Stimulated activated CD8-positive, alpha-beta memory T cell treated with anti-CD3 and anti-CD28 coated beads, Interleukin-4, amount 100 ng/mL, for 4 hours (primary cell): ENCODE data around the gene OR9A2.

Experiments
- DNase-seq, 2 donors: peaks; one replicate each; pipeline ENCODE4 v3.0.0-alpha.2; 2020; ENCODE audit warnings: low read depth in 2 of 2, low spot score in 1 of 2

Gene OR9A2

GRCh38 chr7:143027032-143027431, at the start of gene OR9A2:
Gene OR9A2, minus strand, starts transcription at chr7:143027132. Its CDS starts 0 bp downstream, at chr7:143027132.
- DNase-seq: no peak

- DNase-seq: no peak
Observed at GRCh38 chr7:143074141-143074540, 47.2 kb upstream of the OR9A2 start.

- no peak for DNase-seq
Observed at GRCh38 chr7:143073556-143073955, 46.6 kb upstream of the OR9A2 start.

GRCh38 chr7:143069912-143070500, 43.1 kb upstream of the OR9A2 start:
- no peak for DNase-seq

- DNase-seq: no peak
Observed at GRCh38 chr7:143068446-143068845, 41.5 kb upstream of the OR9A2 start.

GRCh38 chr7:143063741-143064140, 36.8 kb upstream of the OR9A2 start:
- no peak for DNase-seq

GRCh38 chr7:143055754-143056153, 28.8 kb upstream of the OR9A2 start:
- no peak for DNase-seq

- no peak for DNase-seq
Observed at GRCh38 chr7:143054621-143055020, 27.7 kb upstream of the OR9A2 start.

- DNase-seq: no peak
Observed at GRCh38 chr7:143052041-143052440, 25.1 kb upstream of the OR9A2 start, which contains the start of gene OR6V1. Gene OR6V1, plus strand, starts transcription at chr7:143052341. Its CDS starts 0 bp downstream, at chr7:143052341.

- no peak for DNase-seq
Observed at GRCh38 chr7:143050931-143051330, 24.0 kb upstream of the OR9A2 start.

- no peak for DNase-seq
Observed at GRCh38 chr7:143049362-143049761, 22.4 kb upstream of the OR9A2 start.

- no peak for DNase-seq
Observed at GRCh38 chr7:143048827-143049226, 21.9 kb upstream of the OR9A2 start.

- DNase-seq: no peak
Observed at GRCh38 chr7:143047326-143047725, 20.4 kb upstream of the OR9A2 start.

GRCh38 chr7:143046426-143046851, 19.5 kb upstream of the OR9A2 start:
- DNase-seq: no peak

GRCh38 chr7:143043391-143043790, 16.5 kb upstream of the OR9A2 start:
- no peak for DNase-seq

GRCh38 chr7:143042790-143043271, 15.9 kb upstream of the OR9A2 start:
- DNase-seq: no peak

GRCh38 chr7:143042159-143042789, 15.3 kb upstream of the OR9A2 start:
- DNase-seq: no peak

- no peak for DNase-seq
Observed at GRCh38 chr7:143041346-143041745, 14.4 kb upstream of the OR9A2 start.

GRCh38 chr7:143040209-143040715, 13.3 kb upstream of the OR9A2 start:
- no peak for DNase-seq

GRCh38 chr7:143038635-143039034, 11.7 kb upstream of the OR9A2 start:
- DNase-seq: no peak

GRCh38 chr7:143027683-143028082, 751 bp upstream of the OR9A2 start:
- no peak for DNase-seq

- DNase-seq: no peak
Observed at GRCh38 chr7:143025371-143025770, 1.6 kb downstream of the OR9A2 start.

GRCh38 chr7:143023047-143023446, 3.9 kb downstream of the OR9A2 start:
- no peak for DNase-seq
